PC-3 (cell line): ENCODE results near the gene VCAN. TPM values are rescaled to one million over a fixed set of nuclear protein-coding genes. Genes with fewer than 3 reads are reported as not detected.

Source experiments
- ATAC-seq: fragments of 200-7000 bp; cut with Tn5 transposase; 2 replicates; pipeline ENCODE4 v1.9.1; 2020; ENCODE audit warnings: mild to moderate bottlenecking, moderate library complexity
- BruUV-seq: library from RNA; stranded (reverse); fragments of 400-500 nt; replicated peaks from 2 replicates; lab custom pipeline; 2021; lab: Mats Ljungman, UMichigan
- CTCF ChIA-PET: fragments of 300-600 bp; sonication (Branson Sonifier 250); formaldehyde crosslinking; loops from one replicate; lab custom pipeline; 2022; ENCODE audit warnings: antibody characterized with exemption; lab: Charles Lee
- POLR2A ChIA-PET: fragments of 300-600 bp; sonication (Branson Sonifier 250); formaldehyde crosslinking; loops from one replicate; lab custom pipeline; 2022; ENCODE audit warnings: antibody characterized with exemption; ENCODE audit not compliant: unreplicated experiment; lab: Charles Lee
- DNase-seq: peaks from one replicate; pipeline ENCODE4 v3.0.0-alpha.2; 2015
- H2AFZ ChIP-seq: fragments of 300-600 bp; sonication (generic); 2 replicates; pipeline ENCODE4 v1.6.0; 2016; ENCODE audit warnings: antibody characterized with exemption, low read length
- H3F3A ChIP-seq: fragments of 300-600 bp; sonication (generic); one replicate; pipeline ENCODE4 v1.6.0; 2017; ENCODE audit warnings: antibody characterized with exemption, low read length, control low read depth, mild to moderate bottlenecking; ENCODE audit not compliant: unreplicated experiment
- H3K27ac ChIP-seq: fragments of 300-600 bp; sonication (generic); 2 replicates; pipeline ENCODE4 v1.5.1; 2016; ENCODE audit warnings: mild to moderate bottlenecking, low read length
- H3K27me3 ChIP-seq: fragments of 300-600 bp; sonication (generic); 2 replicates; pipeline ENCODE4 v1.6.1; 2016; ENCODE audit warnings: low read length, mixed read lengths
- H3K36me3 ChIP-seq: fragments of 300-600 bp; sonication (generic); 2 replicates; pipeline ENCODE4 v1.6.1; 2016; ENCODE audit warnings: low read depth, mixed run types, low read length, mixed read lengths
- H3K4me1 ChIP-seq: fragments of 300-600 bp; sonication (generic); 2 replicates; pipeline ENCODE4 v1.5.1; 2016; ENCODE audit warnings: low read length; ENCODE audit not compliant: insufficient read depth
- H3K4me2 ChIP-seq: fragments of 300-600 bp; sonication (generic); 2 replicates; pipeline ENCODE4 v1.6.0; 2016; ENCODE audit warnings: low read length
- H3K4me3 ChIP-seq: fragments of 300-600 bp; sonication (generic); 2 replicates; pipeline ENCODE4 v1.5.1; 2016; ENCODE audit warnings: mild to moderate bottlenecking, low read length, mixed read lengths
- H3K79me2 ChIP-seq: fragments of 300-600 bp; sonication (generic); 2 replicates; pipeline ENCODE4 v1.6.1; 2017; ENCODE audit warnings: low read length, mixed read lengths
- H3K9ac ChIP-seq: fragments of 300-600 bp; sonication (generic); 2 replicates; pipeline ENCODE4 v1.6.0; 2016; ENCODE audit warnings: mild to moderate bottlenecking, low read length
- H3K9me2 ChIP-seq: fragments of 300-600 bp; sonication (generic); replicated peaks from 2 replicates; pipeline ENCODE4 v1.6.1; 2016; ENCODE audit warnings: mixed run types, low read length, mixed read lengths
- H3K9me3 ChIP-seq: fragments of 300-600 bp; sonication (generic); 2 replicates; pipeline ENCODE4 v1.6.1; 2016; ENCODE audit warnings: low read length, mixed read lengths
- H4K20me1 ChIP-seq: fragments of 300-600 bp; sonication (generic); 2 replicates; pipeline ENCODE4 v1.6.1; 2016; ENCODE audit warnings: low read length, mixed read lengths
- EZH2 ChIP-seq: fragments of 300-600 bp; sonication (generic); IDR thresholded peaks from one replicate; pipeline ENCODE4 v1.6.1; 2017; ENCODE audit warnings: antibody characterized with exemption, mild to moderate bottlenecking, low read length; ENCODE audit not compliant: unreplicated experiment
- EZH2phosphoT487 ChIP-seq: fragments of 300-600 bp; sonication (generic); IDR thresholded peaks from 2 replicates; pipeline ENCODE4 v1.6.1; 2018; ENCODE audit warnings: mild to moderate bottlenecking, antibody characterized with exemption, low read length, borderline replicate concordance
- intact Hi-C: fragments of 100-400 bp; cut with micrococcal nuclease; formaldehyde crosslinking; loops from 2 replicates; pipeline ENCODE4 v1.9.0; 2023
- total RNA-seq: library from RNA; depleted of rRNA; stranded (reverse); fragments of >200 nt; gene quantifications from 2 replicates; pipeline ENCODE4 v1.2.3, GENCODE V29; 2014
- TF ChIP-seq, protein P1 (sequence below): fragments of 300-600 bp; sonication (generic); conservative IDR thresholded peaks from 2 replicates; pipeline ENCODE4 v1.5.1; 2017; ENCODE audit warnings: antibody characterized with exemption, low read depth, mild to moderate bottlenecking, low read length

Gene VCAN
- total RNA-seq, 1 experiment from 2014 or later = 6.2 TPM

DNA sequence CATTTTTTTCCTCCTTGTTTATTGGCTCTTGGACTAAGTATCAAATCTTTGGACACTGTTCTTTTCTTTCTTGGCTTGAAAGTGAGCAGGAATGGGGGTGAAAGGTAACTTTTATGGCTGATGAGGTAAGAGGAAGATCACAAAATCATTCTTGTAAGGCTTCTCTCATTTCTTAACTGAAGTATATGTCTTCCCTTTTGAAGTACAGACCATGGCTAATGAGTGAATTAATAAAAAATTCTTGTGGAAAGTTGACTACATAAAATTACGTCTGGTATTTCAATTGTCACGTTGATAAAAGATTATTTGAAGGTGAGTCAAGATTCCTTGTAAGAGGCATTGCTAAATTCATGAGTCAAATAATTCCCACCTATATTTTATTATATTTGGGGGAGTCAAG is 25.1 kb downstream of the VCAN start:
- no peaks in the 10 kb centered on the region for H3K79me2 ChIP-seq
- H3K4me2 ChIP-seq = no peak overlapping the region
- ChIA-PET CTCF (no interaction called here), POLR2A (no interaction called here)
- BruUV-seq = no TSS peak
- H3K4me1 ChIP-seq = peaks cover 18% of the 10 kb centered on the region
- H2AFZ ChIP-seq = no peak overlapping the region
- H3K9me2 ChIP-seq = no peaks in the 10 kb centered on the region
- H3K9me3 ChIP-seq = no peaks in the 10 kb centered on the region
- H3K27ac ChIP-seq = no peak overlapping the region
- DNase-seq (no peak), ATAC-seq (no peak)
- H3K36me3 ChIP-seq = no peaks in the 10 kb centered on the region
- TF ChIP-seq, protein P1, sequence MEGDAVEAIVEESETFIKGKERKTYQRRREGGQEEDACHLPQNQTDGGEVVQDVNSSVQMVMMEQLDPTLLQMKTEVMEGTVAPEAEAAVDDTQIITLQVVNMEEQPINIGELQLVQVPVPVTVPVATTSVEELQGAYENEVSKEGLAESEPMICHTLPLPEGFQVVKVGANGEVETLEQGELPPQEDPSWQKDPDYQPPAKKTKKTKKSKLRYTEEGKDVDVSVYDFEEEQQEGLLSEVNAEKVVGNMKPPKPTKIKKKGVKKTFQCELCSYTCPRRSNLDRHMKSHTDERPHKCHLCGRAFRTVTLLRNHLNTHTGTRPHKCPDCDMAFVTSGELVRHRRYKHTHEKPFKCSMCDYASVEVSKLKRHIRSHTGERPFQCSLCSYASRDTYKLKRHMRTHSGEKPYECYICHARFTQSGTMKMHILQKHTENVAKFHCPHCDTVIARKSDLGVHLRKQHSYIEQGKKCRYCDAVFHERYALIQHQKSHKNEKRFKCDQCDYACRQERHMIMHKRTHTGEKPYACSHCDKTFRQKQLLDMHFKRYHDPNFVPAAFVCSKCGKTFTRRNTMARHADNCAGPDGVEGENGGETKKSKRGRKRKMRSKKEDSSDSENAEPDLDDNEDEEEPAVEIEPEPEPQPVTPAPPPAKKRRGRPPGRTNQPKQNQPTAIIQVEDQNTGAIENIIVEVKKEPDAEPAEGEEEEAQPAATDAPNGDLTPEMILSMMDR = no peak
- TF ChIP-seq EZH2 (no peak), EZH2phosphoT487 (no peak)
- H3K4me3 ChIP-seq = no peak overlapping the region
- H4K20me1 ChIP-seq = no peaks in the 10 kb centered on the region
- H3K9ac ChIP-seq = no peak overlapping the region
- no peaks in the 10 kb centered on the region for H3K27me3 ChIP-seq
- H3F3A ChIP-seq = no peaks in the 10 kb centered on the region
- intact Hi-C loops = no loop called here

DNA sequence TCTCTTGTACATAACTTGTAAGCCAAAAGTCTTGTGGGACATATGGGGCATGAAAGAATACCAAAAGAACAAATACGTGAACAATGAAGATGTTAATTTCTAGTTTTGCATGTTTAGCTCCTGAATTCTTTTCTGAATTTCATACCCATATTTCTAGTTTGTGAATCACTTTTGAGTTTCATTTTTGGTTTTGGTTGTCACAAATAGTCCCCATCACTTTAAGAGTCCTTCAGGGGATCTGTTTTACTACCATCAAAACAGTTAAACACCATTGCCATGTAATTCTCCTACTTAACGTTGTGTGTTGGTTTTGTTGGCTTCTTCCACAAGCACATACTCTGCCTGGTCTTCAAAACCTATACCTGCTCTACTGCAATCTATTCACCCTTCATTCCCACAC is 27.0 kb downstream of the VCAN start:
- peaks cover 10% of the 10 kb centered on the region for H3K4me1 ChIP-seq
- H3K9me3 ChIP-seq = no peaks in the 10 kb centered on the region
- no peak for DNase-seq
- no peak overlapping the region for H2AFZ ChIP-seq
- ATAC-seq = no peak
- H3K4me2 ChIP-seq = no peak overlapping the region
- H3F3A ChIP-seq = no peaks in the 10 kb centered on the region
- no peaks in the 10 kb centered on the region for H3K36me3 ChIP-seq
- no peaks in the 10 kb centered on the region for H3K27me3 ChIP-seq
- H4K20me1 ChIP-seq = no peaks in the 10 kb centered on the region
- CTCF ChIA-PET = no interaction called here
- no TSS peak for BruUV-seq
- H3K27ac ChIP-seq = no peak overlapping the region
- TF ChIP-seq EZH2 (no peak), EZH2phosphoT487 (no peak)
- TF ChIP-seq, protein P1 = no peak
- POLR2A ChIA-PET = no interaction called here
- H3K9me2 ChIP-seq = no peaks in the 10 kb centered on the region
- no peak overlapping the region for H3K4me3 ChIP-seq
- no peaks in the 10 kb centered on the region for H3K79me2 ChIP-seq
- H3K9ac ChIP-seq = no peak overlapping the region
- intact Hi-C loops = no loop called here

DNA sequence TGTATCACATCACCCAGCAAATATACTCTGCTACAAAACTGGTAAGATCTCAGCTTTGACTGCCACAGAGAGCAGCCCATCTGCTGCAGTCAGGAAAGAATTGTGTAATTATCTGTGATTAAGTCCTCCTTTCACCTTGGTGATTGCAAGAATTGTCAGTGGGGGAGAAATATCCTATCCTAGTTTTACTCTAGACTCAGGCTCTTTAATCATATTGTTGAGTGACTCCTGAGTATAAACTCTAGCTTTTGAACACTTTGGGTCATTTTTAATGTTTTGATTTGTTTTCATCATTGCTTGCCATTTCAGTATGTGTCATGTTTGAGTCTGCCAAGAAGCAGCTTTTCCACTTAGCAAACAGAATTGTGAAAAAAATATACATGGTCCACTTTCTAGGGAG is 32.1 kb downstream of the VCAN start:
- Histone ChIP-seq H4K20me1 (no peaks in the 10 kb centered on the region), H3K9me3 (no peaks in the 10 kb centered on the region), H3K27me3 (no peaks in the 10 kb centered on the region), H3K4me3 (no peak overlapping the region), H2AFZ (no peak overlapping the region), H3K79me2 (no peaks in the 10 kb centered on the region), H3K4me1 (no peaks in the 10 kb centered on the region), H3K4me2 (no peak overlapping the region), H3F3A (no peaks in the 10 kb centered on the region), H3K36me3 (no peaks in the 10 kb centered on the region), H3K9ac (no peak overlapping the region), H3K27ac (no peak overlapping the region), H3K9me2 (no peaks in the 10 kb centered on the region)
- DNase-seq = no peak
- POLR2A ChIA-PET = interaction anchor here (0.5 kb wide), 1 partner anchor 426 kb away, joined by 4 read pairs; the partner anchor contains the start of genes TMEM167A and XRCC4
- ATAC-seq = no peak; the same call in 1 of the 2 replicates
- TF ChIP-seq, protein P1 = no peak
- TF ChIP-seq EZH2 (no peak), EZH2phosphoT487 (no peak)
- BruUV-seq = no TSS peak
- intact Hi-C loops = no loop called here
- CTCF ChIA-PET = no interaction called here
